ENCODE measurements around the gene CALHM1. TPM values are rescaled to one million over a fixed set of nuclear protein-coding genes. Genes with fewer than 3 reads are reported as not detected.
"Not testable (repeated sequence)": the region's sequence is repeated elsewhere in the genome, so short reads cannot be mapped to it uniquely, and the experiment has no call there.

CALHM1 gene
- total RNA-seq (ENCODE audit: low replicate concordance): not detected in 2 replicates

GRCh38 chr10:103458720-103459119 lies at the start of gene CALHM1:
Gene CALHM1 (minus strand): TSS chr10:103458900. CDS start chr10:103458751, 149 bp downstream.
- no peak within 1 kb of the TSS for H3K4me3 ChIP-seq (ENCODE audit: low read depth, low read length)
- DNase-seq (ENCODE audit: low read depth): no peak
- TF ChIP-seq, protein P1, sequence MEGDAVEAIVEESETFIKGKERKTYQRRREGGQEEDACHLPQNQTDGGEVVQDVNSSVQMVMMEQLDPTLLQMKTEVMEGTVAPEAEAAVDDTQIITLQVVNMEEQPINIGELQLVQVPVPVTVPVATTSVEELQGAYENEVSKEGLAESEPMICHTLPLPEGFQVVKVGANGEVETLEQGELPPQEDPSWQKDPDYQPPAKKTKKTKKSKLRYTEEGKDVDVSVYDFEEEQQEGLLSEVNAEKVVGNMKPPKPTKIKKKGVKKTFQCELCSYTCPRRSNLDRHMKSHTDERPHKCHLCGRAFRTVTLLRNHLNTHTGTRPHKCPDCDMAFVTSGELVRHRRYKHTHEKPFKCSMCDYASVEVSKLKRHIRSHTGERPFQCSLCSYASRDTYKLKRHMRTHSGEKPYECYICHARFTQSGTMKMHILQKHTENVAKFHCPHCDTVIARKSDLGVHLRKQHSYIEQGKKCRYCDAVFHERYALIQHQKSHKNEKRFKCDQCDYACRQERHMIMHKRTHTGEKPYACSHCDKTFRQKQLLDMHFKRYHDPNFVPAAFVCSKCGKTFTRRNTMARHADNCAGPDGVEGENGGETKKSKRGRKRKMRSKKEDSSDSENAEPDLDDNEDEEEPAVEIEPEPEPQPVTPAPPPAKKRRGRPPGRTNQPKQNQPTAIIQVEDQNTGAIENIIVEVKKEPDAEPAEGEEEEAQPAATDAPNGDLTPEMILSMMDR (IDR thresholded peaks at IDR 0.05; ENCODE audit: insufficient read depth, low read length): no peak

- TF ChIP-seq, protein P1 (IDR thresholded peaks at IDR 0.05; ENCODE audit: insufficient read depth, low read length): no peak
- DNase-seq (ENCODE audit: low read depth): no peak
- H3K4me3 ChIP-seq (ENCODE audit: low read depth, low read length): no peak overlapping the region
These were observed 48.8 kb upstream of the CALHM1 start for GRCh38 chr10:103507235-103508191.

- TF ChIP-seq, protein P1 (IDR thresholded peaks at IDR 0.05; ENCODE audit: insufficient read depth, low read length): no peak
- no peak for DNase-seq (ENCODE audit: low read depth)
- no peak overlapping the region for H3K4me3 ChIP-seq (ENCODE audit: low read depth, low read length)
These were observed 47.4 kb upstream of the CALHM1 start for GRCh38 chr10:103506061-103506460.

DNA sequence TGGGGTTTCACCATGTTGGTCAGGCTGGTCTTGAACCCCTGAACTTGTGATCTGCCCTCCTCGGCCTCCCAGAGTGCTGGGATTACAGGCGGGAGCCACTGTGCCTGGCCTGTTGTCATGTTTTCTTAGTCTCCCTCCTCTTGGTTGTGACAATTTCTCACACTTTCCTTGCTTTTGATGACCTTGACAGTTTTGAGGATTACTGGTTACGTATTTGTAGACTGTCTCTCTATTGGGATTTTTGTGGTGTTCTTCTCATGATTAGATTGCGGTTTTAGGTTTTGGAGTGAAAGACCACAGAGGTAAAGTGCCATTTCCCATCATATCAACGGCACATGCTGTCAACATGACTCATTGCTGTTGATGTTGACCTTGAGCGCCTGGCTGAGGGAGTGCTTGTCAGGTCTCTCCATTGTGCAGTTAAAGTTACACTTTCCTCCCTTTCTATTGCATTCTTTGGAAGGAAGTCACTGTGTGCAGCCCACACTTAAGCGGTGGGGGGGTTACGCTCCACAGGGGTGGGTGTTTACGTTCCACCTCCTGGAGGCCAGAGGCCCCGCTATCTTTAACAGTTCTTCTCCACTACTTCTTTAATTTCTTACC lies 45.6 kb upstream of the CALHM1 start:
- DNase-seq (ENCODE audit: low read depth): peak; percentile 94
- H3K4me3 ChIP-seq (ENCODE audit: low read depth, low read length): no peak overlapping the region
- TF ChIP-seq, protein P1 (IDR thresholded peaks at IDR 0.05; ENCODE audit: insufficient read depth, low read length): no peak

DNA sequence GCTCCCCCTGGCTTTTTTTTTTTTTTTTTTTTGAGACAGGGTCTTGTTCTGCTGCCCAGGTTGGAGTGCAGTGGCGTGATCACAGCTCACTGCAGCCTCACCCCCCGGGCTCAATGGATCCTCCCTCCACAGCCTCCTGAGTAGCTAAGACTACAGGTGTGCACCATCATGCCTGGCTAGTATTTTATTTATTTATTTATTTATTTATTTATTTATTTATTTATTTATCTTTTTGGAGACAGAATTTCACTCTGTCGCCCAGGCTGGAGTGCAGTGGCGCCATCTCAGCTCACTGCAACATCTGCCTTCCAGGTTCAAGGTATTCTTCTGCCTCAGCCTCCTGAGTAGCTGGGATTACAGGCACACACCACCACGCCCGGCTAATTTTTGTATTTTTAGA lies 45.1 kb upstream of the CALHM1 start:
- DNase-seq (ENCODE audit: low read depth); H3K4me3 ChIP-seq (ENCODE audit: low read depth, low read length): not testable (repeated sequence)

DNA sequence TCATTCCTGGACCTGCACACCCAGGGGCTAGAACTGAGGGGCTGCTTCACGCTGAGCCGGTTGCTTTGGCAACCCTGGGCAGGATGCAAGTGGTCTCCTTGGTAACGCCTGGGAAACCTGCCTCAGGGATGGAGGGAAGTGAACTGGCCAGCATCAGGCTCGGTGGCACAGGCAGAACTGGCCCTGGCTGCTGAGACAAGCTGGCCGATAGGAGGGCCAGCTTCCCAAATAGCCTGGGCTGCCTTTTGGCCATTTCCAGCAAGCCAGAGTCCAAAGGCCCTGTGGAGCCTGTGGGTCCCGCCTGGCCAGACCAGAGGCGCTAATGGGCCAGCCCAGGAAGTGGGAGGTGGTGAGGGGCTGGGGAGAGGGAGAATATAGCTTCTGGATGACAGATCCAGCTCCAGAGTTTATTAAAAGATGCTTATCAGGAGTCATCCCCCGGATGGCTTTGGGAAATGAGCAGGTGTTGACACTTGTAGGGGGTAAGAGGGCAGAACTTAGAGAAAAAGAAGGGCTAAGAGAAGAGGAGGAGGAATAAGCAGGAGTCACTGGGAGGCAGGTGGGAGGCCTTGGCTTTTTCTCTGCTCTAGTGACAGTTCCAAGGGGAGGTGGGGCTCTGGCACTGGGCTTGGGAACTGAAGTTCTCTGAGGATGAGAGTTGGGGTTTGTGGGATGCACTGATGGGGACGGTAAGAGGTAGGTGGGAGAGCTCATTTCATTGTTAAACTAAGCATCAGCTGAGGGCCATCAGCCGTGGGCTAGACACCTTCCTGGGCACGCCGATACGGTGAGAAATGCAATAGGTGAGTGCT lies 44.4 kb upstream of the CALHM1 start:
- TF ChIP-seq, protein P1 (IDR thresholded peaks at IDR 0.05; ENCODE audit: insufficient read depth, low read length): no peak
- H3K4me3 ChIP-seq (ENCODE audit: low read depth, low read length): no peak overlapping the region
- no peak for DNase-seq (ENCODE audit: low read depth)

All from fibroblast of the aortic adventitia (primary cell).